ENCODE results near the gene CDC7. TPM values are rescaled to one million over a fixed set of nuclear protein-coding genes. Genes with fewer than 3 reads are reported as not detected.

The CDC7 gene
- total RNA-seq, 3 donors from 2014 or later (not counting 1 experiment from before 2014, with no cell fraction given): 7.2 to 11.4 (median 7.9) TPM

- Mint-ChIP-seq H3K4me1 (peaks cover 94 to 96% of the 10 kb centered on the region in 2 donors), H3K4me3 (peak overlapping the region; percentile 81), H3K27me3 (ENCODE audit: low read depth in 2 of 2) (no peaks in the 10 kb centered on the region), H3K27ac (peak overlapping the region; percentile 83 to 99), H3K36me3 (no peaks in the 10 kb centered on the region), H3K9me3 (no peaks in the 10 kb centered on the region)
- Histone ChIP-seq H3K4me3 (ENCODE audit: low read length) (no peak overlapping the region), H3K27ac (ENCODE audit: low read length) (peak overlapping the region; percentile 90), H3K27me3 (ENCODE audit: control insufficient read depth, insufficient read depth, low read length) (no peaks in the 10 kb centered on the region), H3K36me3 (ENCODE audit: control insufficient read depth, insufficient read depth, low read length) (no peaks in the 10 kb centered on the region), H3K9me3 (ENCODE audit: control insufficient read depth, insufficient read depth, low read length) (no peaks in the 10 kb centered on the region), H3K4me1 (ENCODE audit: control insufficient read depth, insufficient read depth, low read length) (peaks cover 80% of the 10 kb centered on the region)
- intact Hi-C loops (cut with micrococcal nuclease): loop anchor here (2.0 to 10.0 kb wide), 4 partner anchors 35 to 260 kb away; no protein-coding TSS in a partner anchor
- no peak for ATAC-seq
- DNase-seq: peak in 1 of 2 donors; percentile 23
- 65% methylated on average over 5 of the region's 5 CpGs for WGBS (ENCODE audit: insufficient coverage)
- no peak for TF ChIP-seq CTCF (IDR thresholded peaks at IDR 0.05)
Measured at GRCh38 chr1:91557039-91557690, 56.5 kb downstream of the CDC7 start.

GRCh38 chr1:91557826-91558225 is 57.2 kb downstream of the CDC7 start:
- Histone ChIP-seq H3K4me1 (ENCODE audit: control insufficient read depth, insufficient read depth, low read length) (peaks cover 77% of the 10 kb centered on the region), H3K4me3 (ENCODE audit: low read length) (no peak overlapping the region), H3K27ac (ENCODE audit: low read length) (peak overlapping the region; percentile 56), H3K36me3 (ENCODE audit: control insufficient read depth, insufficient read depth, low read length) (no peaks in the 10 kb centered on the region), H3K27me3 (ENCODE audit: control insufficient read depth, insufficient read depth, low read length) (no peaks in the 10 kb centered on the region), H3K9me3 (ENCODE audit: control insufficient read depth, insufficient read depth, low read length) (no peaks in the 10 kb centered on the region)
- peak overlapping the region; percentile 83 to 99 for H3K27ac Mint-ChIP-seq
- TF ChIP-seq CTCF (IDR thresholded peaks at IDR 0.05): no peak
- DNase-seq (no peak), ATAC-seq (no peak)
- intact Hi-C loops (cut with micrococcal nuclease): loop anchor here (2.0 to 10.0 kb wide), 4 partner anchors 36 to 259 kb away; no protein-coding TSS in a partner anchor
- H3K9me3 Mint-ChIP-seq: no peaks in the 10 kb centered on the region
- H3K4me3 Mint-ChIP-seq: peak overlapping the region; percentile 74
- no CpG with 5 or more reads among the region's 1 CpG for WGBS (ENCODE audit: insufficient coverage)
- no peaks in the 10 kb centered on the region for H3K27me3 Mint-ChIP-seq (ENCODE audit: low read depth in 2 of 2)
- peaks cover 91 to 93% of the 10 kb centered on the region in 2 donors for H3K4me1 Mint-ChIP-seq
- H3K36me3 Mint-ChIP-seq: no peaks in the 10 kb centered on the region

GRCh38 chr1:91559046-91559750 is 58.5 kb downstream of the CDC7 start:
- peak overlapping the region; percentile 83 to 99 for H3K27ac Mint-ChIP-seq
- H3K9me3 ChIP-seq (ENCODE audit: control insufficient read depth, insufficient read depth, low read length): no peaks in the 10 kb centered on the region
- peaks cover 82 to 84% of the 10 kb centered on the region in 2 donors for H3K4me1 Mint-ChIP-seq
- no peaks in the 10 kb centered on the region for H3K27me3 ChIP-seq (ENCODE audit: control insufficient read depth, insufficient read depth, low read length)
- H3K27me3 Mint-ChIP-seq (ENCODE audit: low read depth in 2 of 2): no peaks in the 10 kb centered on the region
- no peaks in the 10 kb centered on the region for H3K36me3 ChIP-seq (ENCODE audit: control insufficient read depth, insufficient read depth, low read length)
- 96% methylated on average over 7 of the region's 8 CpGs for WGBS (ENCODE audit: insufficient coverage)
- H3K4me1 ChIP-seq (ENCODE audit: control insufficient read depth, insufficient read depth, low read length): peaks cover 66% of the 10 kb centered on the region
- peak overlapping the region; percentile 65 for H3K27ac ChIP-seq (ENCODE audit: low read length)
- intact Hi-C loops (cut with micrococcal nuclease): loop anchor here (5.0 to 10.0 kb wide), 3 partner anchors 37 to 258 kb away; no protein-coding TSS in a partner anchor
- DNase-seq (no peak), ATAC-seq (no peak)
- H3K9me3 Mint-ChIP-seq: peaks cover 3% of the 10 kb centered on the region in 2 donors
- no peak overlapping the region for H3K4me3 ChIP-seq (ENCODE audit: low read length)
- H3K4me3 Mint-ChIP-seq: peak overlapping the region; percentile 80
- TF ChIP-seq CTCF (IDR thresholded peaks at IDR 0.05): no peak
- peaks cover 6% of the 10 kb centered on the region for H3K36me3 Mint-ChIP-seq

All from natural killer cell (primary cell).